Activated CD4-positive, alpha-beta T cell treated with anti-CD3 and anti-CD28 coated beads for 48 hours (primary cell): Measurements from ENCODE around the gene AGAP3.

Experiments
- DNase-seq: peaks from one replicate; pipeline ENCODE4 v3.0.0-alpha.2; 2020

AGAP3 gene

DNA sequence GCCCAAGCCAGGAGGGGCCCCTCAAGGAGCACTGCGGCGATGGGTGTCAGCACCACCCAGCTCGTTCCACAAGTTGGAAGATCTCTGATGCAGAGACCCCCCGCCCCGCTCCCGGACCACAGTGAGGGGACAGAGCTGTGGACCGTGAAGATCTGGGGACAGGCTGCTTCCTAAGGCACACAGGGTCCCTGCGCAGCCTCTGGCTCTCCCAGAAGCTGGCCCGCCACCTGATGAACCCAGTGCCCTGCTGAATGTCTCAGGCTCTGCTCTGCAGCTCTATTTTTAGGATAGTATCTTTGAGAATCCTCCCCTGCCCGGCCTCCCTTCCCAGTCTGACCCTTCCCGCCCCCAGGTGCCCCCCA is 51.5 kb downstream of the AGAP3 start:
- DNase-seq, result no peak

GRCh38 chr7:151138153-151138851 is 52.0 kb downstream of the AGAP3 start:
- DNase-seq, result no peak

- DNase-seq, result no peak
These were observed 53.0 kb downstream of the AGAP3 start for GRCh38 chr7:151139071-151139790.

GRCh38 chr7:151139791-151140190 is 53.5 kb downstream of the AGAP3 start:
- no peak for DNase-seq

DNA sequence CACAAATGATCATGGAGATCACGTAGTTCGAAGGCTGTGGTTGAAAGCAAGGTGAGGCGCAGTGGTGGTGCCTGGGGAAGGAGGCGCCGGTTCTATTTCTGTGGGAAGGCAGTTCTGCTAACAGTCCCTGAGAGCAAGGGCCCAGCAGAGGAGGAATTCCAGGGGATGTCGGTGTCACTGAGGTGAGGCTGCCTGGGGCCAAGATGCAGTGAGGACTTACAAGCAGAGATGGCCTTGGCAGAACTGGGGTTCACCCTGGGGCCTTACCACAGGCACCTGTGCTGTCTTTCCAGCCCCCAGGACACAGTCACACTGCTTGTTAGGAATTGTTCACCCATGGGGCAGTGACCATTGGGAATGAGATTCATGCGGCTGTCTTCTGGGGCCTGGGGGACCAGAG is 54.6 kb downstream of the AGAP3 start:
- no peak for DNase-seq

DNA sequence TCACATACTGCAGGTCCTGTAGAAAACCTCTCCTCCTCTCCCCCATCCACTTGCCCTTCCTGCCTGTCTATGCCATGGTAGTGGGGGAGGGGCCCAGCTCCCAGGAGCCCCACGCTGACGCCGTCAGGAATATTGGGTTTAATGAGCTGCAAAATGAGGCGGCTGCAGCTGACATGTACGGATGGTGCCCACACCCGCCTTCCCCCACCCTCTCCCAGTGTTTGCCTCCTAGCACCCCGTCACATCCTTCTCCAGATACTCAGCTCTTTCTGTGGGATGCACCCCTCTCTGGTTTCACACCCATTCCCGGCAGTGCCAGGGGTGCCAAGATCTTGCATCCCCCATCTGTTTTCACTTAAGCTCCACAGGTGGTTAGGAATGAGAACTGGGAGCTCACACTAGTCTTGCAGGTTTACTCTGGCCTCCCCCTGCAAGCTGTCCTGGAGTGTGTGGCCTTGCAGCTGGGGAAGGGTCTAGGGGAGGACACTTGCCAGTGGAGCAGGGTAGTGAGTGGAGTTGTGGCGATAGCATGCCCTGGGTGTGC is 55.1 kb downstream of the AGAP3 start:
- DNase-seq, result no peak

GRCh38 chr7:151141855-151142685 is 55.8 kb downstream of the AGAP3 start:
- no peak for DNase-seq

GRCh38 chr7:151142686-151143040 is 56.4 kb downstream of the AGAP3 start:
- no peak for DNase-seq

DNA sequence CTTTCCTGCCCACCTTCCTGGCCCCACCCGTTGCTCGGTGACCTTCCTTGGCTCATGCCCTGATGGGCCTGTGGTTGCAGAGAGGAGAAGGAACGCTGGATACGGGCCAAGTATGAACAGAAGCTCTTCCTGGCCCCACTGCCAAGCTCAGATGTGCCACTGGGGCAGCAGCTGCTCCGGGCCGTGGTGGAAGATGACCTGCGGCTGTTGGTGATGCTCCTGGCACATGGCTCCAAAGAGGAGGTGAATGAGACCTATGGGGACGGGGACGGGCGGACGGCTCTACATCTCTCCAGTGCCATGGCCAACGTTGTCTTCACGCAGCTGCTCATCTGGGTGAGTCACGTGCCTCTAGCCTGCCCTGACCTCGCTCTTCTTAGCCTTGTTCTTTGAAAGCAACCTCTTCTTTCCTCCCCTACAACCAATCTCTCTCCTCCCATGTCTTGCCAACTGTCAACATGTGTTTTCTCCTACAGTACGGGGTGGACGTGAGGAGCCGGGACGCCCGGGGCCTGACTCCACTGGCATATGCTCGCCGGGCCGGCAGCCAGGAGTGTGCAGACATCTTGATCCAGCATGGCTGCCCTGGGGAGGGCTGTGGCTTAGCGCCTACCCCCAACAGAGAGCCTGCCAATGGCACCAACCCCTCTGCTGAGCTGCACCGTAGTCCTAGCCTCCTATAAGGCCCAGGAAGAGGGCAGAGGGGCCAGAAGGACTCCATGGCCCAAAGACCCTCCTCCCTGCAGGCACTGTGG is 57.2 kb downstream of the AGAP3 start:
- no peak for DNase-seq

DNA sequence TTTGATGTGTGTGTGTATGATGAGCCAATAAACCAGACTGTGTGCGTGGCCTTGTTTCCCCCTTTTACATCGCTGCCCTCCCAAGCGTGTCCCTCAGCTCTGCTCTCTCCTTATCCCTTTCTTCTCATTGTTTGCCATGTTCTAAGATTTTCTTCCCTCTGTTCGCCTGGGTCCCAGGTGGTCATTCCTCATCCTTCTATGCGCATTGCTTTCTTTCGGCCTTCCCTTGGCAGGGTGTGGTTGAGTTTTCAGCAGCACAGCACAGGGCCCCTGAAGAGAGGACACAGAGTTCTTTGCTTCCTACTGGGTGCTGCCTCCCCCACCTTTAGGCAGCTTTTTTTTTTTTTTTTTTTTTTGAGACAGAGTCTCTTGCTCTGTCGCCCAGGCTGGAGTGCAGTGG is 58.1 kb downstream of the AGAP3 start:
- no peak for DNase-seq

DNA sequence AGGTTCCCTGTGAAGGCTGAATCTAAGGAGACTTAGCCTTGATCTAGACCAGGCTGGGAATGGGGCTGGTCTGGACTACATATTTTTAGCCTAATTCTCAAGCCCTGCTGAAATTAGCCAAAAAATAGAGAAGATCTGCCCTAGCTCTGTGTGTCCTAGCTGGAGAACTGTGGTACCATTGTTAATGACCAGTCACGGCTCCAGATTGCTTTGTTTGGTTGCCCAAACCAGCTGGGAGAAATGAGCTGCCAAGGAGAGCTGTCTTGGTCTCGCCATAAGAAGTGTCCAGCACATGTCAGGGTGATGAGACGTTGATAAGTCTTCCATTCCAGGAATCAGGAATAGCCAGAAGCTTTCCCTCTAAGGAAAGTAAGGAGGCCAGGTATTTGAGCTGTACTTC is 60.5 kb downstream of the AGAP3 start:
- DNase-seq, result no peak

- DNase-seq, result no peak
These were observed 62.3 kb downstream of the AGAP3 start for GRCh38 chr7:151148319-151149259.

- no peak for DNase-seq
These were observed 64.1 kb downstream of the AGAP3 start for GRCh38 chr7:151150388-151150787.

GRCh38 chr7:151152643-151153513 is 66.6 kb downstream of the AGAP3 start:
- no peak for DNase-seq

DNA sequence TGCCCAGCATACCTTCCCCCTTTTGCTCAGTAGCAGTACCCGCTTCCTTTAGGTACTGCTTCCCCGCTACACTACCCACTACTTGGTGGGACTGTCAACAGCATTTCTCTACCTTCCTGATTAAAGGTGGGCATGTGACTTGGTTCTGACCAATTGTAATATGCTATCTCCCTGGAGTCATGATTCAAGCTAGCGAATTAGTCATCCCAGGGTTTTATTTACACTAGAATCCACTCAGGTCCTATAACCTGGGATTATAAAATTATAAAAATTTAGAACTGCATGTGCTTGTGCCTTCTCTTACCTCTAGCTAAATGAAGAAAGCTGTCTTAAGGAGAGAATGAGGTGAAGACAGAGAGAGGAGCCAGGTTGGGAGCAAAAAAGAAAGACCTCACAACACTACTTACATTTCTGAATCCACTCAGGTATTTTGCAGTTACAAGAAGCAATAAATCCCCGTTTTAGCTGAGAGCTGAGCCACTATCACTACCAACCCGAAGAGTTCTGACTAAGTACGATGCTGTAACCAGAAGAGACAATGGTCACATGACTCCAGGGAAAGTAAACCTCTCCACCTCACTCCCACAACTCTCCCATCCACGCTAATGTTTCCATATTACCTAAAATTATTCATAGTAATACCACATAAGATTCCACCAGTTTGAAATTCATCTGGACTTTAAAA is 71.5 kb downstream of the AGAP3 start:
- no peak for DNase-seq

DNA sequence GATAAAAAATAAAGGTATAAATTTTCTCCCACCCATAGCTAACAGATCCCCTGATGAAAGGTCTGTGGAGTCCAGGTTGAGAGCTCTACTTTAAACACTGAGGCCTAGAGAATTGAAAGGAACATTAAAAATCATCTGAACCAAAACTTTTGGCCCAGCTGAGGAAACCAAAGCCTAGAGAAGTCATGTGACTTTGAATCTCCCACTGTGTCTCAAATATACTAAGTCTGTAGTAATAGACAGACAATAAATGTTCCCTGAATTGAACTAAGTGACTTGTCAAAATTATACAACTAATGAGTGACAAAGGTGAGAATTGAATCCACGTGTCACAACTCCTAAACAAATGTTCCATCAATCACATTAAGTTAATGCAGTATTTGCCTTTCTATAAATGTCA is 75.5 kb downstream of the AGAP3 start:
- no peak for DNase-seq

GRCh38 chr7:151166629-151167196 is 80.4 kb downstream of the AGAP3 start:
- no peak for DNase-seq

GRCh38 chr7:151167197-151167961 is 81.1 kb downstream of the AGAP3 start, which contains the start of gene GBX1:
Gene GBX1, minus strand, starts transcription at chr7:151167694. Its CDS starts 146 bp downstream, at chr7:151167548.
- DNase-seq, result no peak
